ENCODE data around the gene KCNK5. TPM values are rescaled to one million over a fixed set of nuclear protein-coding genes. Genes with fewer than 3 reads are reported as not detected.

The KCNK5 gene
- total and polyA plus RNA-seq, 9 of the 15 experiments (the other 6 are each of a cell fraction or from before 2014, with no cell fraction given), result 1.5 to 45.8 (median 25.8) TPM

DNA sequence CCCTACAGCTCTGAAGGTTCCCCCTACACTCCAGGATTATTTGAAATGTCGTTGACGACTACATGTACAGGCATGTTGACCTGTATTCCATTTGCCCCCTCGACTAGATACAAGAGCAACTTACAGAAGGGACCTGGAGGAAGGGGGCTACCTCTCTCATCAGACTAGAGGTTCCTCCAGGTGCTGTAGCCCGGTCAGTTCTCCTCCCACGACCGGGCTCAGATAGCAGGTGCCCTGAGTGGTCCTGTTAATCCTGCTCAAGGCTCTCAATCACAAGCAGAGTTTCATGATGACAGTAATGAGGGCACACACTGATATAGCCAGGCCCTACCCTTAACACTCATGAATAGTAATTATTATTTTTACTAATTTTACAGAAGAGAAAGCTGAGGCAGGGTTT, 36.5 kb downstream of the KCNK5 start (continued):
- TF ChIP-seq, protein P1, sequence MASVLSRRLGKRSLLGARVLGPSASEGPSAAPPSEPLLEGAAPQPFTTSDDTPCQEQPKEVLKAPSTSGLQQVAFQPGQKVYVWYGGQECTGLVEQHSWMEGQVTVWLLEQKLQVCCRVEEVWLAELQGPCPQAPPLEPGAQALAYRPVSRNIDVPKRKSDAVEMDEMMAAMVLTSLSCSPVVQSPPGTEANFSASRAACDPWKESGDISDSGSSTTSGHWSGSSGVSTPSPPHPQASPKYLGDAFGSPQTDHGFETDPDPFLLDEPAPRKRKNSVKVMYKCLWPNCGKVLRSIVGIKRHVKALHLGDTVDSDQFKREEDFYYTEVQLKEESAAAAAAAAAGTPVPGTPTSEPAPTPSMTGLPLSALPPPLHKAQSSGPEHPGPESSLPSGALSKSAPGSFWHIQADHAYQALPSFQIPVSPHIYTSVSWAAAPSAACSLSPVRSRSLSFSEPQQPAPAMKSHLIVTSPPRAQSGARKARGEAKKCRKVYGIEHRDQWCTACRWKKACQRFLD (CRISPR knock-in tag; IDR thresholded peaks at IDR 0.05), result no peak
- TF ChIP-seq PTBP1 (IDR thresholded peaks at IDR 0.05; ENCODE audit: low read depth, low read length), result no peak
- TF ChIP-seq, protein P2, sequence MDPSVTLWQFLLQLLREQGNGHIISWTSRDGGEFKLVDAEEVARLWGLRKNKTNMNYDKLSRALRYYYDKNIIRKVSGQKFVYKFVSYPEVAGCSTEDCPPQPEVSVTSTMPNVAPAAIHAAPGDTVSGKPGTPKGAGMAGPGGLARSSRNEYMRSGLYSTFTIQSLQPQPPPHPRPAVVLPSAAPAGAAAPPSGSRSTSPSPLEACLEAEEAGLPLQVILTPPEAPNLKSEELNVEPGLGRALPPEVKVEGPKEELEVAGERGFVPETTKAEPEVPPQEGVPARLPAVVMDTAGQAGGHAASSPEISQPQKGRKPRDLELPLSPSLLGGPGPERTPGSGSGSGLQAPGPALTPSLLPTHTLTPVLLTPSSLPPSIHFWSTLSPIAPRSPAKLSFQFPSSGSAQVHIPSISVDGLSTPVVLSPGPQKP (CRISPR knock-in tag; IDR thresholded peaks at IDR 0.05), result no peak
- no peak for TF ChIP-seq ZC3H8 (IDR thresholded peaks at IDR 0.05)
- TF ChIP-seq XRCC3 (IDR thresholded peaks at IDR 0.05), result no peak
- TF ChIP-seq RHOXF2B (CRISPR knock-in tag; conservative IDR thresholded peaks at IDR 0.05), result no peak
- no peak for TF ChIP-seq NR2F6 (CRISPR knock-in tag; IDR thresholded peaks at IDR 0.05)
- TF ChIP-seq, protein P3, sequence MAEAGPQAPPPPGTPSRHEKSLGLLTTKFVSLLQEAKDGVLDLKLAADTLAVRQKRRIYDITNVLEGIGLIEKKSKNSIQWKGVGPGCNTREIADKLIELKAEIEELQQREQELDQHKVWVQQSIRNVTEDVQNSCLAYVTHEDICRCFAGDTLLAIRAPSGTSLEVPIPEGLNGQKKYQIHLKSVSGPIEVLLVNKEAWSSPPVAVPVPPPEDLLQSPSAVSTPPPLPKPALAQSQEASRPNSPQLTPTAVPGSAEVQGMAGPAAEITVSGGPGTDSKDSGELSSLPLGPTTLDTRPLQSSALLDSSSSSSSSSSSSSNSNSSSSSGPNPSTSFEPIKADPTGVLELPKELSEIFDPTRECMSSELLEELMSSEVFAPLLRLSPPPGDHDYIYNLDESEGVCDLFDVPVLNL (CRISPR knock-in tag; IDR thresholded peaks at IDR 0.05; ENCODE audit: low read depth), result no peak
